Fibroblast of lung (primary cell): ENCODE measurements around the gene ANKS1B. TPM values are rescaled to one million over a fixed set of nuclear protein-coding genes. Genes with fewer than 3 reads are reported as not detected.

Experiments
- DNase-seq, 2 donors: peaks; one replicate each; pipeline versions ENCODE4 v3.0.0 to v3.0.0-alpha.2; 2010; ENCODE audit warnings: low read depth in 2 of 2
- H2AFZ ChIP-seq: 2 replicates; pipeline ENCODE4 v1.5.1; 2012; ENCODE audit warnings: low read length, control low read depth, inconsistent platforms
- H3K27ac ChIP-seq: 2 replicates; pipeline ENCODE4 v1.5.1; 2011; ENCODE audit warnings: low read length, control low read depth; ENCODE audit not compliant: insufficient read depth
- H3K27me3 ChIP-seq: 2 replicates; pipeline ENCODE4 v1.5.1; 2011; ENCODE audit warnings: mild to moderate bottlenecking, low read length; ENCODE audit not compliant: control insufficient read depth, insufficient read depth
- H3K36me3 ChIP-seq: 2 replicates; pipeline ENCODE4 v1.5.1; 2011; ENCODE audit warnings: low read length; ENCODE audit not compliant: control insufficient read depth, insufficient read depth
- H3K4me1 ChIP-seq: 2 replicates; pipeline ENCODE4 v1.5.1; 2011; ENCODE audit warnings: low read length; ENCODE audit not compliant: control insufficient read depth, insufficient read depth; ENCODE audit errors: extremely low read depth
- H3K4me2 ChIP-seq: 2 replicates; pipeline ENCODE4 v1.5.1; 2011; ENCODE audit warnings: low read length, control low read depth; ENCODE audit not compliant: insufficient read depth; ENCODE audit errors: extremely low read depth
- H3K4me3 ChIP-seq, 4 experiments: fragments of 200-600 bp in 1 of 4; sonication (generic) in 1 of 4; replicated peaks in 1 of 4; 2 replicates each; pipeline ENCODE4 v1.5.1; 2011 to 2016; ENCODE audit warnings: low read length in 4 of 4, low read depth in 3 of 4, mild to moderate bottlenecking in 3 of 4, control low read depth in 2 of 4, inconsistent platforms in 1 of 4, mixed read lengths in 1 of 4; ENCODE audit not compliant: insufficient read depth in 1 of 4; ENCODE audit errors: control extremely low read depth in 1 of 4
- H3K79me2 ChIP-seq: 2 replicates; pipeline ENCODE4 v1.5.1; 2012; ENCODE audit warnings: mild to moderate bottlenecking, low read length, inconsistent platforms; ENCODE audit not compliant: control insufficient read depth, insufficient read depth
- H3K9ac ChIP-seq: 2 replicates; pipeline ENCODE4 v1.5.1; 2011; ENCODE audit warnings: mild to moderate bottlenecking, low read length, control low read depth; ENCODE audit not compliant: insufficient read depth
- H3K9me3 ChIP-seq: 2 replicates; pipeline ENCODE4 v1.5.1; 2012; ENCODE audit warnings: low read depth, low read length; ENCODE audit not compliant: control insufficient read depth, insufficient read depth
- H4K20me1 ChIP-seq: 2 replicates; pipeline ENCODE4 v1.5.1; 2011; ENCODE audit warnings: low read length; ENCODE audit not compliant: control insufficient read depth, insufficient read depth; ENCODE audit errors: extremely low read depth
- EZH2 ChIP-seq: IDR thresholded peaks from 2 replicates; pipeline ENCODE4 v1.5.1; 2012; ENCODE audit warnings: low read length, control low read depth, mild to moderate bottlenecking; ENCODE audit errors: missing control alignments
- polyA plus RNA-seq, 2 donors: library from polyadenylated mRNA; depleted of rRNA in 1 of 2; stranded (reverse) in 1 of 2; unstranded in 1 of 2; fragments of >200 nt; gene quantifications; 2 replicates each; pipeline ENCODE4 v1.2.1, GENCODE V29; 2011 to 2012; ENCODE audit warnings: missing spikeins in 1 of 2
- total RNA-seq: library from RNA; depleted of rRNA; stranded (reverse); fragments of >200 nt; gene quantifications from 2 replicates; pipeline ENCODE4 v1.2.1, GENCODE V29; 2014
- TF ChIP-seq, protein P1 (sequence below), 2 donors: IDR thresholded peaks in 1 of 2; conservative IDR thresholded peaks in 1 of 2; 1 replicate in 1 of 2; 2 replicates in 1 of 2; pipeline ENCODE4 v1.5.1; 2011 to 2012; ENCODE audit warnings: low read length in 2 of 2, control low read depth in 1 of 2, inconsistent platforms in 1 of 2, low read depth in 1 of 2, mild to moderate bottlenecking in 1 of 2

Gene ANKS1B
- total and polyA plus RNA-seq, 2 donors (not counting 1 experiment from before 2014, with no cell fraction given): 0.11 to 0.83 TPM

GRCh38 chr12:99783421-99783820 is 201.3 kb downstream of the ANKS1B start:
- Histone ChIP-seq H3K4me1 (no peaks in the 10 kb centered on the region), H3K79me2 (no peaks in the 10 kb centered on the region), H3K4me2 (no peak overlapping the region), H3K27ac (no peak overlapping the region), H4K20me1 (no peaks in the 10 kb centered on the region), H3K27me3 (no peaks in the 10 kb centered on the region), H3K36me3 (no peaks in the 10 kb centered on the region), H3K4me3 (no peak overlapping the region), H3K9me3 (no peaks in the 10 kb centered on the region), H2AFZ (no peak overlapping the region), H3K9ac (no peak overlapping the region)
- no peak for DNase-seq
- TF ChIP-seq, protein P1, sequence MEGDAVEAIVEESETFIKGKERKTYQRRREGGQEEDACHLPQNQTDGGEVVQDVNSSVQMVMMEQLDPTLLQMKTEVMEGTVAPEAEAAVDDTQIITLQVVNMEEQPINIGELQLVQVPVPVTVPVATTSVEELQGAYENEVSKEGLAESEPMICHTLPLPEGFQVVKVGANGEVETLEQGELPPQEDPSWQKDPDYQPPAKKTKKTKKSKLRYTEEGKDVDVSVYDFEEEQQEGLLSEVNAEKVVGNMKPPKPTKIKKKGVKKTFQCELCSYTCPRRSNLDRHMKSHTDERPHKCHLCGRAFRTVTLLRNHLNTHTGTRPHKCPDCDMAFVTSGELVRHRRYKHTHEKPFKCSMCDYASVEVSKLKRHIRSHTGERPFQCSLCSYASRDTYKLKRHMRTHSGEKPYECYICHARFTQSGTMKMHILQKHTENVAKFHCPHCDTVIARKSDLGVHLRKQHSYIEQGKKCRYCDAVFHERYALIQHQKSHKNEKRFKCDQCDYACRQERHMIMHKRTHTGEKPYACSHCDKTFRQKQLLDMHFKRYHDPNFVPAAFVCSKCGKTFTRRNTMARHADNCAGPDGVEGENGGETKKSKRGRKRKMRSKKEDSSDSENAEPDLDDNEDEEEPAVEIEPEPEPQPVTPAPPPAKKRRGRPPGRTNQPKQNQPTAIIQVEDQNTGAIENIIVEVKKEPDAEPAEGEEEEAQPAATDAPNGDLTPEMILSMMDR (conservative IDR thresholded peaks at IDR 0.05 in 1 of 2, IDR thresholded peaks at IDR 0.05 in 1 of 2; ENCODE audit: low read depth in 1 of 2, low read length in 2 of 2): no peak
- no peak for TF ChIP-seq EZH2

- no peak for TF ChIP-seq EZH2
- TF ChIP-seq, protein P1 (conservative IDR thresholded peaks at IDR 0.05 in 1 of 2, IDR thresholded peaks at IDR 0.05 in 1 of 2; ENCODE audit: low read depth in 1 of 2, low read length in 2 of 2): no peak
Measured at GRCh38 chr12:99772274-99772673, 212.5 kb downstream of the ANKS1B start.

GRCh38 chr12:99771659-99772058 is 213.1 kb downstream of the ANKS1B start:
- H3K27ac ChIP-seq: no peak overlapping the region
- no peak overlapping the region for H3K4me3 ChIP-seq
- DNase-seq: no peak
- no peak overlapping the region for H2AFZ ChIP-seq
- no peaks in the 10 kb centered on the region for H3K9me3 ChIP-seq
- no peaks in the 10 kb centered on the region for H3K79me2 ChIP-seq
- no peaks in the 10 kb centered on the region for H4K20me1 ChIP-seq
- H3K4me2 ChIP-seq: no peak overlapping the region
- H3K36me3 ChIP-seq: no peaks in the 10 kb centered on the region
- TF ChIP-seq, protein P1 (conservative IDR thresholded peaks at IDR 0.05 in 1 of 2, IDR thresholded peaks at IDR 0.05 in 1 of 2; ENCODE audit: low read depth in 1 of 2, low read length in 2 of 2): no peak
- no peak for TF ChIP-seq EZH2
- H3K9ac ChIP-seq: no peak overlapping the region
- H3K27me3 ChIP-seq: no peaks in the 10 kb centered on the region
- no peaks in the 10 kb centered on the region for H3K4me1 ChIP-seq

More at GRCh38 chr12:99772274-99772673, 212.5 kb downstream of the ANKS1B start:
- Histone ChIP-seq H3K4me3 (no peak overlapping the region), H3K4me2 (no peak overlapping the region), H3K27ac (no peak overlapping the region), H3K4me1 (no peaks in the 10 kb centered on the region), H3K27me3 (no peaks in the 10 kb centered on the region), H3K9me3 (no peaks in the 10 kb centered on the region), H2AFZ (no peak overlapping the region), H3K9ac (no peak overlapping the region), H4K20me1 (no peaks in the 10 kb centered on the region), H3K79me2 (no peaks in the 10 kb centered on the region), H3K36me3 (no peaks in the 10 kb centered on the region)
- DNase-seq: no peak
